GM21723 (cell line): ENCODE data around the gene PDE11A.

Source experiments
- ATAC-seq: cut with Tn5 transposase; IDR thresholded peaks from one replicate; pipeline ENCODE4 v1.9.1; 2021; ENCODE audit warnings: mild to moderate bottlenecking, moderate library complexity; ENCODE audit not compliant: unreplicated experiment

The PDE11A gene

GRCh38 chr2:177730792-177731191 is 341.8 kb downstream of the PDE11A start:
- no peak for ATAC-seq

- no peak for ATAC-seq
These were observed 342.2 kb downstream of the PDE11A start for GRCh38 chr2:177730363-177730762.

GRCh38 chr2:177728920-177729319 is 343.7 kb downstream of the PDE11A start:
- no peak for ATAC-seq

- no peak for ATAC-seq
These were observed 344.2 kb downstream of the PDE11A start for GRCh38 chr2:177728399-177728765.

- no peak for ATAC-seq
These were observed 344.8 kb downstream of the PDE11A start for GRCh38 chr2:177727577-177728398.

GRCh38 chr2:177726931-177727348 is 345.6 kb downstream of the PDE11A start:
- ATAC-seq = no peak

- ATAC-seq = peak; percentile 68
These were observed 347.9 kb downstream of the PDE11A start for GRCh38 chr2:177724398-177725287.

- ATAC-seq = no peak
These were observed 349.3 kb downstream of the PDE11A start for GRCh38 chr2:177723235-177723634.

GRCh38 chr2:177721818-177722567 is 350.6 kb downstream of the PDE11A start:
- no peak for ATAC-seq

GRCh38 chr2:177721087-177721486 is 351.5 kb downstream of the PDE11A start:
- no peak for ATAC-seq

GRCh38 chr2:177717831-177718618 is 354.6 kb downstream of the PDE11A start:
- no peak for ATAC-seq

- ATAC-seq = no peak
These were observed 356.1 kb downstream of the PDE11A start for GRCh38 chr2:177716484-177716883.

- ATAC-seq = no peak
These were observed 356.8 kb downstream of the PDE11A start for GRCh38 chr2:177715771-177716170.

- no peak for ATAC-seq
These were observed 357.9 kb downstream of the PDE11A start for GRCh38 chr2:177714704-177715103.

- no peak for ATAC-seq
These were observed 360.1 kb downstream of the PDE11A start for GRCh38 chr2:177712462-177712861.

GRCh38 chr2:177711483-177712265 is 360.9 kb downstream of the PDE11A start:
- no peak for ATAC-seq

GRCh38 chr2:177710889-177711288 is 361.7 kb downstream of the PDE11A start:
- no peak for ATAC-seq

- ATAC-seq = no peak
These were observed 362.6 kb downstream of the PDE11A start for GRCh38 chr2:177709986-177710401.

GRCh38 chr2:177708660-177709444 is 363.7 kb downstream of the PDE11A start:
- ATAC-seq = no peak
